ENCODE data around the gene RBM28.

The RBM28 gene

GRCh38 chr7:128271471-128271941, 72.2 kb downstream of the RBM28 start:
- no peaks in the 10 kb centered on the region for H3K4me1 ChIP-seq (ENCODE audit: control insufficient read depth, insufficient read depth, low read length)
- H3K27ac ChIP-seq (ENCODE audit: extremely low read depth, low read depth, low read length) = no peak overlapping the region
- CTCF ChIA-PET = no interaction called here
- no peaks in the 10 kb centered on the region for H3K36me3 ChIP-seq (ENCODE audit: control insufficient read depth in 2 of 2, insufficient read depth in 1 of 2, low read length in 2 of 2)
- no peak for TF ChIP-seq ZNF692 (tag by site-specific recombination; IDR thresholded peaks at IDR 0.05)
- no peak for TF ChIP-seq ZNF654 (tag by site-specific recombination; IDR thresholded peaks at IDR 0.05; ENCODE audit: low read depth)
- no peak for TF ChIP-seq ZNF580 (tag by site-specific recombination; IDR thresholded peaks at IDR 0.05)
- TF ChIP-seq ZNF423 (tag by site-specific recombination; IDR thresholded peaks at IDR 0.05) = no peak
- TF ChIP-seq ZNF211 (tag by site-specific recombination; IDR thresholded peaks at IDR 0.05; ENCODE audit: low read depth) = no peak
- no peak for TF ChIP-seq ZNF18 (tag by site-specific recombination; IDR thresholded peaks at IDR 0.05)
- TF ChIP-seq KLF16 (tag by site-specific recombination; IDR thresholded peaks at IDR 0.05) = no peak
- no peak for TF ChIP-seq ZNF132 (tag by site-specific recombination; IDR thresholded peaks at IDR 0.05; ENCODE audit: borderline replicate concordance)
- no peak for TF ChIP-seq ZNF837 (tag by site-specific recombination; IDR thresholded peaks at IDR 0.05)
- TF ChIP-seq ZNF2 (tag by site-specific recombination; IDR thresholded peaks at IDR 0.05) = no peak
- no peak for TF ChIP-seq ZBTB17 (tag by site-specific recombination; IDR thresholded peaks at IDR 0.05)
- no peak for TF ChIP-seq PRDM2 (tag by site-specific recombination; IDR thresholded peaks at IDR 0.05; ENCODE audit: borderline replicate concordance)
- TF ChIP-seq ZNF398 (tag by site-specific recombination; IDR thresholded peaks at IDR 0.05) = no peak
- POLR2A ChIA-PET = no interaction called here
- no peak overlapping the region for H3K4me3 ChIP-seq (ENCODE audit: low read depth, low read length)
- H3K9me3 ChIP-seq (ENCODE audit: control insufficient read depth, insufficient read depth, low read depth, low read length) = no peaks in the 10 kb centered on the region

- CTCF ChIA-PET = no interaction called here
- no peak for TF ChIP-seq AEBP2 (tag by site-specific recombination; IDR thresholded peaks at IDR 0.05; ENCODE audit: borderline replicate concordance)
- TF ChIP-seq ZNF626 (tag by site-specific recombination; IDR thresholded peaks at IDR 0.05) = no peak
- no peak for TF ChIP-seq ZNF311 (tag by site-specific recombination; IDR thresholded peaks at IDR 0.05; ENCODE audit: borderline replicate concordance)
- TF ChIP-seq ZNF174 (tag by site-specific recombination; IDR thresholded peaks at IDR 0.05) = no peak
- TF ChIP-seq ZNF16 (tag by site-specific recombination; IDR thresholded peaks at IDR 0.05; ENCODE audit: low read depth) = no peak
- TF ChIP-seq ZNF121 (tag by site-specific recombination; IDR thresholded peaks at IDR 0.05) = no peak
- TF ChIP-seq PRDM1 (tag by site-specific recombination; IDR thresholded peaks at IDR 0.05) = no peak
- no peak for TF ChIP-seq ELK4 (IDR thresholded peaks at IDR 0.05; ENCODE audit: borderline replicate concordance, low read depth, low read length)
- TF ChIP-seq ZNF112 (tag by site-specific recombination; IDR thresholded peaks at IDR 0.05) = no peak
These were observed 72.9 kb downstream of the RBM28 start for GRCh38 chr7:128270826-128271272.

More at GRCh38 chr7:128270826-128271272, 72.9 kb downstream of the RBM28 start:
- Histone ChIP-seq H3K36me3 (ENCODE audit: control insufficient read depth in 2 of 2, insufficient read depth in 1 of 2, low read length in 2 of 2) (no peaks in the 10 kb centered on the region), H3K4me1 (ENCODE audit: control insufficient read depth, insufficient read depth, low read length) (no peaks in the 10 kb centered on the region), H3K27ac (ENCODE audit: extremely low read depth, low read depth, low read length) (no peak overlapping the region), H3K4me3 (ENCODE audit: low read depth, low read length) (no peak overlapping the region), H3K9me3 (ENCODE audit: control insufficient read depth, insufficient read depth, low read depth, low read length) (no peaks in the 10 kb centered on the region)
- POLR2A ChIA-PET = no interaction called here

Measured in HEK293 (cell line).